GM19452 (cell line): ENCODE results near the gene RASAL1.

Source experiments
- ATAC-seq: cut with Tn5 transposase; IDR thresholded peaks from one replicate; pipeline ENCODE4 v1.9.1; 2021; ENCODE audit not compliant: unreplicated experiment

Gene RASAL1

GRCh38 chr12:113135178-113136127 lies at the start of gene RASAL1:
TSS of gene RASAL1 (minus strand) at chr12:113135761. CDS start at chr12:113135462, 299 bp downstream.
- ATAC-seq = no peak

- peak; percentile 83 for ATAC-seq
These were observed 49.3 kb upstream of the RASAL1 start for GRCh38 chr12:113184900-113185179.

- ATAC-seq = peak; percentile 60
These were observed 48.7 kb upstream of the RASAL1 start for GRCh38 chr12:113184098-113184899.

DNA sequence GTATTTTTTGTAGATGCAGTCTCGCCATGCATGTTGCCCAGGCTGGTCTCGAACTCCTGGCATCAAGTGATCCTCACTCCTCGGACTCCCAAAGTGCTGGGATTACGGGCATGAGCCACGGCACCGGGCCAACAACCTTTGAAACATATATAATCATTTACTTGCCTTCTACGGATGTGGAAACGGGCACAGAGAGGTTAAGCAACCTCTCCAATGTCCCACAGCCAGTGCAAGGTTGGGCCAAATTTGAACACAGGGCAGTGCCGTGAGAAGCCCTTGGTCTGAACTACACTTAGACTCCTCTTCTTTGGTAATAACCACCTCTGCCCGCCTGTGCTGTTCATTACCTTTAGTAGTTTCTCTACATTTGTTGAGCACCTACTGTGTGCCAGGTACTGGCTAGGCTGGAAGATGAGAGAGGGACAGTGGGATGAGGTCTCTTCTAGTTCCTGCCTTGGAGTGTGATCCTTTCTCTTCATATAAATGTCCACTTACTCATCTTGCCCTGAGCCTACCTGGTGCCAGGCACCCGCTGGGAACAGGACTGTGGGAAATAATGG lies 47.5 kb upstream of the RASAL1 start:
- no peak for ATAC-seq

DNA sequence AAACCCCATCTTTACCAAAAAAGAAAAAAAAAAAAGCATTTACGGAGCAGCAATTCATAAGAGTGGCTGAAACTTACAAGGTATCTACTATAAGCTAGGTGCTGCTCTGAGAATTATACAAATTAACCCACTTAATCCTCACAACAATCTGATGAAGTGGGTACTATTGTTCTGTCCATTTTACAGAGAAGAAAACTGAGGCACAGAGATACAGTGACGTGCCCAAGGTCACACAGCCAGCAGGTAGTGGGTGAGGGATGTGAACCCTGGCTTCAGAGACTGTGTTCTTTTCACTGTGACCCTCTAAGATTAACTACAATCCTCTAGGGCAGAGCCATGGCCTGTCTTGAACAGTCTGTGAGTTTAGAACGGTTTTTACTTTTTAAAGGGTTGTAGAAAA lies 46.4 kb upstream of the RASAL1 start:
- ATAC-seq = no peak

- ATAC-seq = no peak
These were observed 44.8 kb upstream of the RASAL1 start for GRCh38 chr12:113180333-113180732.

DNA sequence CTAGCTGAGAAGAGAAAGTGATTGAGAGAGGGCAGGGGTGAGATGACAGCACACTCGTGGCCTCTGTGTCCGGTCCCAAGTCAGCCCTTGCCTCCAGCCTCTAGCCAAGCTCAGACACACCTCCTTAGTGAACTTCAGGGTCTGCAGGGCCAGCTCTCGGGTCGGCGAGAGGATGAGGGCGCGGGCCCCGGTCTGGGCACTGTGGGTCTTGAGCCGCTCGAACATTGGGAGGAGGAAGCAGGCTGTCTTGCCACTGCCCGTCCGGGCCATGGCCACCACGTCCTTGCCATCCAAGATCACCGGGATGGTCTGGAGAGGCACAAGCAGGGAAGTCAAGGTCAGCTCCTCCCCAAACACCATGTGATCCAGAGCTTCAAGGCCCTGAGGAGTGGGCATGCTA lies 43.5 kb upstream of the RASAL1 start:
- ATAC-seq = no peak

DNA sequence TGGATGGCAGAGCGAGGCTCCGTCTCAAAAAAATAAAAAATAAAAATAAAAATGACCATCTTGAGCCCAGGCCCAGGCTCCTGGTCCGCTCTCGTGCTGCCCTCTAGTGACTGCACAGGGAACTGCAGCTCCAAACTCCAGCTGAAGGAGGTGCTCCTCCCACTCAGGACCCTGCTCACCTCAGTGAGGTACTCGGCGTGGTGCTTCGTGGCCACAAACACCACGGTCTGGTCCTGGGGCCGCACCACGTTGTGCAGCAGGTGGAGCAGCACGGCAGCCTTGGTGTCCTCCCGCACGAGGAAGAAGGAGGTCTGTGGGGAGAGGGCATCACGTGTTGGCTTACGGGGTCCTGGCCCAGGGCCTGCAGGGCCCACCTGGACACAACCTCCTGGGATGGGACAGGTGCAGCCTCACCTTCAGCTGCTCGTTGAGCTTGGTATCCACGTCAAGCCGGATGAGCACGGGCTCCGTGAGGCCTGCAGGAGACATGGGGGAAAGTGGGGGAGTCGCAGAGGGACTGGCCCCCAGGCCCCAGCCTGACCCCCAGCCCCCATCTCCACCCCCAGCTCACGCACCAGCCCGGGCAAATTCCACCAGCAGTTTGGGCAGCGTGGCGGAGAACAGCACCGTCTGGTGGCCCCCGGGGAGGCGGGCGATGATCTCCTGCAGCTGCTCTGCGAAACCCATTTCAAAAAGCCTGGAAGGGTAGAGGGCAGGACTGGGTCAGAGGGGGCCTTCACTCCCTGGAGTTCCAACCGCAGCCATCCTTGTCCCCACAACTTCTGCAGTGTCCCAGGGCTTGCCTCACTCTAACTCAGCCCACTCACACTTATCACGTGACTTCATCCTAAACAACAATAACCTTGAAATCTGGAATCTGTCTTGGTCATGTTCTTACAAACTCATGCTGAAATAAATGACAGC lies 39.2 kb upstream of the RASAL1 start:
- no peak for ATAC-seq

DNA sequence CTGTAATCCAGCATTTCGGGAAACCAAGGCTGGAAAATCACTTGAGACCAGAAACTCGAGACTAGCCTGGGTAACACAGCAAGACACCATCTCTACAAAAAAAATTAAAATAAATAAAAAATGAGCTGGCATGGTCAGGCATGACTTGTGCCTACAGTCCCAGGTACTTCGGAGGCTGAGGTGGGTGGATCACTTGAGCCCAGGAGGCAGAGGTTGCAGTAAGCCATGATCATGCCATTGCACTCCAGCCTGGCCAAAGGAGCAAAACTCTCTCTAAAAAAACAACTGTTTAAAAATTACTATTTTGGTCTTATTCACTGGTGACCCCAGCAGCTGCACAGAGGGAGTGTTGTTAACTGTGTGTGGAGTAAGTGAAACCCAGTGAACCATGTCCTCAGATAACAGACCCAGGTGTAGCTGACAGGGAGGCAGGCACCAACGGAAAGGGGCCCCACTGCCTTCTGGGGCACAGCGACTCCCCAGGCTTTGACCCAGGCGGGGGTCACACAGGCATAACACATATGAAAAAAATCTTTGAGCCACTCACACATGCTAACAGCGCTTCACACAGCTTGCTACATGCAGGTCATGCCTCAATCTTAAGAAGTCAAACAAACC lies 37.6 kb upstream of the RASAL1 start:
- ATAC-seq = peak; percentile 50

DNA sequence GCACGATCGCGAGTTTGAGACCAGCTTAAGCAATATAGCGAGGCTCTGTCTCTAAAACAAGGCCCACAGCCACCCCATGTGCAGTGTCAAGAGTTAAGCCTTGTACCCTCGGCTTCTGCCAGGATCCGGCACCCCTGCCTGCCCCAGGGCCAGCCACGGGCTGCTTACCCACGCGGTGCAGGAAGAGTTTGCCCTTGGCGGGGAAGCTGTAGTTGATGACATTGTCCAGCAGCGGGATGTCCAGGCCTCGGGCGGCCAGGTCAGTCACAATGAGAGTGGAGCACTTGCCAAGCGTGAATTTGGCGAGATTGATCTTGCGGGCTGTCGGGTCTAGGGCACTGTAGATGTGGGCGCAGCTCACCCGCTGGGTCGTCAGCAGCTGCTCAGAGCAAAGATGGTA lies 36.6 kb upstream of the RASAL1 start:
- no peak for ATAC-seq

DNA sequence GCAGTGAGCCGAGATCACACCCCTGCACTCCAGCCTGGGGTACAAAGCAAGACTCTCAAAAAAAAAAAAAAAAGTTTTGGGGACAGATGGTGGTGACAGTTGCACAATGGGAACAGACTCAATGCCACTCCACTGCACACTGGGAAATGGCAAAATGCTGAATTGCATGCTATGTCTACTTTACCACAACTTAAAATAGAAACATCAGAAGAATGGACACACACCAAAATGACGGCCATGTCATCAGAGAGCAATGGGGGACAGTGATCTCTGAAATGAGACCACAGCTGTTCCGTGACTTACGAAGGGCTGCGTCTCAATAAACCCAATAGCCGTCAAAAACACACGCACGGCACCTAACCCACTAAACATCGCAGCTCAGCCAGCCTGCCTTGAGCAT lies 36.0 kb upstream of the RASAL1 start:
- ATAC-seq = no peak

DNA sequence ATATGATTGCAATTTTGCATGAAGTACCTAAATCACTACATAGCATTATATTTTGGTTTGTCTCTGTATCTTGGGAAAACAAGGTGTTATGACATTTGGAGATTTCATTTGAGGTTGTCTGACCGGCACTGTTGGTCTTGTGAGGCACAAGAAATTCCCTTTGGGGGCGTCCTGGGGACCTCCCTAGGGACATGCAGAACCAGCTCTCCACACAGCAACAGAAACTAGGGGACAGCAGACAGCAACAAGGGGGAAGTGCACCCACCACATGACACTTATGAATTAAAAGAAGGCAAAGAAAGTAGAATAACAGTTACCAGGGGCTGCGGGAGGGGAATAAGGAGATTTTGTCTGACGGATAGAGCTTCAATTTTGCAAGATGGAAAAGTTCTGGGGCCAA lies 35.4 kb upstream of the RASAL1 start:
- ATAC-seq = no peak

GRCh38 chr12:113170457-113170856 lies 34.9 kb upstream of the RASAL1 start:
- no peak for ATAC-seq

DNA sequence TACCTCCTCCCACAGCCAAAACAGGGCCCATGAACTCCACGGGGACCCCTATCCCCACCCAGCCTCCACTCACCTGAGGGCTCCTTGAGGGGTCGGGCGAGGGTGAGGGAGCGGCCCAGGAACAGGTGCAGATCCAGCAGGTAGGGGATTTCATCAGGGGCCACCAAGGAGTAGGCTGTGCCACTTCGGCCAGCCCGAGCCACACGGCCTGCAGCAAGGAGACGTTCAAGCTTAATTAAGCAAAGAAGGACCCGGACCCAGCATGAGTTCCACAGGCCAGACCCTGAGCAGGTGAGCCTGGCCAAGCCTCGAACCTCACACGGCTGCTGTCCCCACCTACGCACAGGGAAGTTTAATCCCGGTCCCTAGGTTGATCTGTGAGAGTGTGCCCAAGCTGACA lies 34.1 kb upstream of the RASAL1 start:
- ATAC-seq = no peak

DNA sequence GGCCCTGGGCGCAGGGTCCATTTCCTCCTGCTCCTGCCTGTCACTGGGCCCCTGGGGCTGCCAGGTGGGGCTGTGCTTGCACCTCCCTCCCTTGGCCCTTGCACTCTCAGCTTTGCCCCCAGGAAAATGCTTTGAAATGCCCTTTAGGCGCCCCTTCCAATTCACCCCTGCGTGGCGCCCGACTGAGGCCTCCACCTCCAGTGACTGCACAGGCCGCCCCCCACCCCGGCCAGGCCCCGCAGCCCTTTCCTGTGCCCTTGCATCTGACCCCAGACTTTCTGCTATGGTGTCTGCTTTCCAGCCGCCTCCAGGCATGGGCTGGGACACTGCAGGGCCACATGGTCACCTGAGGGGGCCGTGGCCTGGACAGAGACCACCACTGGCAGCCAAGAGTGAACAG lies 32.3 kb upstream of the RASAL1 start:
- ATAC-seq = no peak

DNA sequence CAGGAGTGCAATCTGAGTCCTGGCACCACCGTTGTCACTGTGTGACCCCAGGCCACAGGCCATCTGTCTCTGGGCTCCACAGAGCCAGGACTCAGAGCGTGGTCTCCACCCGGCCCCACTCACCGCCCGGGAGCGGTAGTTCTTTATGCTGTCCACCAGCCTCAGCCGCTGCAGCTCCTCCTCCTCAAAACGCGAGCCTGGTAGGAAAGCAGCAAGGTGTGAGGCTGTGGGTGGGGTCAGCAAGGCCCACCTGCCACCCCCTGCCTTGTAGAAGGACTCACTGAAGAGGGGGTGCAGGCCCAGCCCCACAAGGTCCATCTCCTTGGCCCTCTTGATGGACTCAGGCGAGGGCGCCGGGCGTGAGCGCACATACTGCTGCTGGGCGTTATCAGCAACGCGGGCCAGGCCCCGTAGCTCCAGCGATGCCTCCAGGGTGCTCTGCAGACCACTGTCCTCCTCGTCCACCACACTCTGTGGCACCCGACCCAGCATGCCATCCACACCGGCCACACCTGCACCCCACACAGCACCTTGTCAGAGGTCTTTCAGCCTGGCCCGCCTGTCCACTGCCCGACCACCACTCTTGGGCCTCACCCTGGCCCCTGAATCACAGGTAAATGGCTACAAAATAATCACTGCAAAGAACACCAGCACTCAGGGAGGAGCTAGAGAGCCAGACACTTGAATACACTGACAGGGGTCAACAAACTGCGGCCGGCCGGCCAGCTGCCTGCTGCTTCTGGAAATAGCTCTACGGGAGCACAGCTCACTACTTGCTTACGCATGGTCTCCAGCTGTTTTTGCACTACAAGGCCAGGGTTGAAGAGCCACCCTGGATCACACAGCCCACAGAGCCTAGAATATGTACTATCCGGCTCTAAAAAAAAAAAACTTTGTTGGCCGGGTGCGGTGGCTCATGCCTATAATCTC lies 30.2 kb upstream of the RASAL1 start:
- no peak for ATAC-seq

DNA sequence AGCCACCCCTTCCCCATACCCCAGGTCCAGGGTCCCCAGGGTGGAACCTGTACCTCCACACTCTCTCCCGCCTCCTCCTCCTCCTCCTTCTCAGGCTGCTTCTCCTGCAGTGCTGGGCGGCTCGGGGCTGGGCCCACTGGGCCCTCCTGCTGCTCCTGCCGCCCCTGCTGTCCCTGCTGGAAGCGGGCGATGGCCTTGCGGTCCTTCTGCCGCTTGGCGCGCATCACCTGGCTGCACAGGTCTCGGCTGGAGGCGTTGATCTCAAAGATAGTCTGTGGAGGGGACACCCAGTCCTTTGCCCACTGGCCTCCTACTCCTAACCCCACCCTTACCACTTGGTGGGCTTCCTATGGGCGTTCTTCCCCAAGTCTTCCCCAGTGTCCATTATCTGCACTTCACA lies 28.5 kb upstream of the RASAL1 start:
- no peak for ATAC-seq

DNA sequence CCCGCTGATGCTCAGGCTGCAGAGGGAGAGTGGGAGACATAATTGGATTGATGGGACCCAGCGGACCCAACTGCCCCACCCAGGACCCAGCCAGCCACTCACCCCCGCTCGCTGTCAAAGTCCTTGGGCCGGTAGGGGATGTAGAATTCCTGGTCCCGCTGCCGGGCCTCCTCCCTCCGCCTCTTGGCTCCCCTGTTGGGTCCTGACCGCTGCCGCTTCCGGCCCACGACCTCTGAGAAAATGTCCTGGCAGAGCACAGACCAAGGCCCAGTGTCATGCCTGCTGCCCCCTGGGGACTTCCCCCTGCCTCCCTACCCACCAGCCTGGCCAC lies 27.4 kb upstream of the RASAL1 start:
- ATAC-seq = no peak
